ENCODE results near the gene PGM3.
A peak's percentile ranks its signal among the peaks of the same experiment; 100 is the strongest.
"Not testable (repeated sequence)": the region's sequence is repeated elsewhere in the genome, so short reads cannot be mapped to it uniquely, and the experiment has no call there.

The PGM3 gene

GRCh38 chr6:83198486-83199172 lies 5.6 kb upstream of the PGM3 start:
- no peak for DNase-seq (ENCODE audit: extremely low read depth, low read depth)
- H3K4me3 ChIP-seq (replicated peaks; ENCODE audit: low read depth, low read length), result no peak overlapping the region
- TF ChIP-seq CTCF (IDR thresholded peaks at IDR 0.05; ENCODE audit: low read depth, low read length, missing control alignments), result no peak

GRCh38 chr6:83193747-83194566 lies 892 bp upstream of the PGM3 start:
- no peak for DNase-seq (ENCODE audit: extremely low read depth, low read depth)
- no peak for TF ChIP-seq CTCF (IDR thresholded peaks at IDR 0.05; ENCODE audit: low read depth, low read length, missing control alignments)
- peak overlapping the region; percentile 79 for H3K4me3 ChIP-seq (replicated peaks; ENCODE audit: low read depth, low read length)

GRCh38 chr6:83192456-83192855 lies 609 bp downstream of the PGM3 start:
- H3K4me3 ChIP-seq (replicated peaks; ENCODE audit: low read depth, low read length), result peak overlapping the region; percentile 79
- DNase-seq (ENCODE audit: extremely low read depth, low read depth), result no peak
- no peak for TF ChIP-seq CTCF (IDR thresholded peaks at IDR 0.05; ENCODE audit: low read depth, low read length, missing control alignments)

GRCh38 chr6:83191974-83192373 lies 1.1 kb downstream of the PGM3 start:
- not testable (repeated sequence) for DNase-seq (ENCODE audit: extremely low read depth, low read depth)
- peak overlapping the region; percentile 79 for H3K4me3 ChIP-seq (replicated peaks; ENCODE audit: low read depth, low read length)

GRCh38 chr6:83190626-83191025 lies 2.4 kb downstream of the PGM3 start:
- no peak overlapping the region for H3K4me3 ChIP-seq (replicated peaks; ENCODE audit: low read depth, low read length)
- no peak for DNase-seq (ENCODE audit: extremely low read depth, low read depth)

GRCh38 chr6:83188501-83188900 lies 4.6 kb downstream of the PGM3 start:
- no peak overlapping the region for H3K4me3 ChIP-seq (replicated peaks; ENCODE audit: low read depth, low read length)
- no peak for TF ChIP-seq CTCF (IDR thresholded peaks at IDR 0.05; ENCODE audit: low read depth, low read length, missing control alignments)
- no peak for DNase-seq (ENCODE audit: extremely low read depth, low read depth)

More at GRCh38 chr6:83190626-83191025, 2.4 kb downstream of the PGM3 start:
- TF ChIP-seq CTCF (IDR thresholded peaks at IDR 0.05; ENCODE audit: low read depth, low read length, missing control alignments), result no peak

GRCh38 chr6:83185096-83185495 lies 8.0 kb downstream of the PGM3 start:
- no peak overlapping the region for H3K4me3 ChIP-seq (replicated peaks; ENCODE audit: low read depth, low read length)
- no peak for DNase-seq (ENCODE audit: extremely low read depth, low read depth)
- TF ChIP-seq CTCF (IDR thresholded peaks at IDR 0.05; ENCODE audit: low read depth, low read length, missing control alignments), result no peak

Measured in HFF-Myc (cell line).